ENCODE data around the gene MYO9B.

Gene MYO9B

DNA sequence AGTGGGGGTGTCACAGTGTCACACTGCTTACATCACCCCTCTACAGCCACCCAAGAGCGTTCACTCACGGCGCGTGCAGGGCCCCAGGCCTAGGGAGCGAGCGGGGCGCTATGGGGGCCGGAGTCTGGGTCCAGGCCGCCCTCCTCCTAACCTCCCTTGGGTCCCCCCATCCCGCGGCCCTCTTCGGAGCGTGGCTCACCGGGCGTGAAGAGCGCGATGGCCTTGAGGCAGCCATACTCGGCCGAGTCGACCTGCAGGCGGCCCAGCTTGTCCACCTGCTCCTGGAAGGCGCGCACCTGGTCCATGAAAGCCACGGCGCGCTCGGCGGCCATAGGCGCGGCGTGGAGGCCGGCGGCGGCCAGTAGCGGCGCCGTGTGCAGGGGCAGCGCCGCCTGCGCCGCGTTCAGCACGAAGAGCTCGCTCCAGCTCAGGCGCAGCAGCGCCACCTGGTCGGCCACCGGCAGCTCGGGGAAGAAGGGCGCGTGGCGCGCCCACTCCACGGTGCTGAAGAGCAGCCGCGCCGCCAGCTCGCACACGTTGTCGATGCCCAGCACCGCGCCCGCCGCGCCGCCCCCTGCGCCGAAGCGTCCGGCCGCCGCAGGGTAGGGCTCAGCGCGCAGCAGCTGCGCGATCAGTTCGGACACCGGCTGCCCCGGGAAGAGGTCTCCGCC is 159.9 kb downstream of the MYO9B start:
- TF ChIP-seq, protein P1, sequence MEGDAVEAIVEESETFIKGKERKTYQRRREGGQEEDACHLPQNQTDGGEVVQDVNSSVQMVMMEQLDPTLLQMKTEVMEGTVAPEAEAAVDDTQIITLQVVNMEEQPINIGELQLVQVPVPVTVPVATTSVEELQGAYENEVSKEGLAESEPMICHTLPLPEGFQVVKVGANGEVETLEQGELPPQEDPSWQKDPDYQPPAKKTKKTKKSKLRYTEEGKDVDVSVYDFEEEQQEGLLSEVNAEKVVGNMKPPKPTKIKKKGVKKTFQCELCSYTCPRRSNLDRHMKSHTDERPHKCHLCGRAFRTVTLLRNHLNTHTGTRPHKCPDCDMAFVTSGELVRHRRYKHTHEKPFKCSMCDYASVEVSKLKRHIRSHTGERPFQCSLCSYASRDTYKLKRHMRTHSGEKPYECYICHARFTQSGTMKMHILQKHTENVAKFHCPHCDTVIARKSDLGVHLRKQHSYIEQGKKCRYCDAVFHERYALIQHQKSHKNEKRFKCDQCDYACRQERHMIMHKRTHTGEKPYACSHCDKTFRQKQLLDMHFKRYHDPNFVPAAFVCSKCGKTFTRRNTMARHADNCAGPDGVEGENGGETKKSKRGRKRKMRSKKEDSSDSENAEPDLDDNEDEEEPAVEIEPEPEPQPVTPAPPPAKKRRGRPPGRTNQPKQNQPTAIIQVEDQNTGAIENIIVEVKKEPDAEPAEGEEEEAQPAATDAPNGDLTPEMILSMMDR (IDR thresholded peaks at IDR 0.05; ENCODE audit: low read depth, low read length, missing control alignments) = peak; percentile 17
- peak overlapping the region; percentile 82 for H3K4me3 ChIP-seq (replicated peaks; ENCODE audit: low read depth, low read length)
- DNase-seq (ENCODE audit: extremely low read depth, low read depth) = no peak

GRCh38 chr19:17235971-17236777 is 160.6 kb downstream of the MYO9B start:
- no peak for DNase-seq (ENCODE audit: extremely low read depth, low read depth)
- TF ChIP-seq, protein P1 (IDR thresholded peaks at IDR 0.05; ENCODE audit: low read depth, low read length, missing control alignments) = no peak
- H3K4me3 ChIP-seq (replicated peaks; ENCODE audit: low read depth, low read length) = peak overlapping the region; percentile 82

DNA sequence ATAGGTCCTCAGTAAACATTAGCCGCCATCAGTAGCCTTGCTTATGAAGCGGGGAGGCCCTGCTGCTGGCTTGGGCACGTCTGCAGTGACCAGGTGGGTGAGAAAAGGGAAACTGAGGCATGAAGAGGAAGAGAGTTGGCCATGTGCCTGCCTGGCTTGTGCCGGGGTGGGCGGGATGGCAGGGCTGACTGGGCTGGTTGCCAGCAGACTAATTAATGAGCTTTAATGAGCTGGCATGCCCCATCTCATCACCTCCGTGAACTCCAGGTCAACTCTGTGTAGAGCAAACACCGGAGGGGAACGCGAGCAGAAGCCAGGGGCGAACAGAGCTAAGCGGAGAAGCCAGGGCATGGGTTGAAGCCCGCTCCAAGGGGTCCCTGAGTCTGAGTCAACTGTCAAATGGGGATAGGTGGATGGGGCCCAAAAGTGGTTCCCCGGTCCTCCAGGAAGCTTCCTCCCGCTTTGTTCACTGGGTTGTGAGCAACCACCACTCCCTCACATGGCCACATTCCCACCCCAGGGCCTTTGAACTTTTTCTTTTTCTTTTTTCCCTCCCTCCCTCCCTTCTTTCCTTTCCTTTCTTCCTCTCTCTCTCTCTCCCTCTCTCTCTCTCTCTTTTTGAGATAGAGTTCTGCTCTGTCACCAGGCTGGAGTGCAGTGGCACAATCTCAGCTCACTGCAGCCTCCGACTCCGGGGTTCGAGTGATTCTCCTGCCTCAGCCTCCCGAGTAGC is 161.4 kb downstream of the MYO9B start:
- TF ChIP-seq, protein P1 (IDR thresholded peaks at IDR 0.05; ENCODE audit: low read depth, low read length, missing control alignments) = no peak
- H3K4me3 ChIP-seq (replicated peaks; ENCODE audit: low read depth, low read length) = no peak overlapping the region
- no peak for DNase-seq (ENCODE audit: extremely low read depth, low read depth)

DNA sequence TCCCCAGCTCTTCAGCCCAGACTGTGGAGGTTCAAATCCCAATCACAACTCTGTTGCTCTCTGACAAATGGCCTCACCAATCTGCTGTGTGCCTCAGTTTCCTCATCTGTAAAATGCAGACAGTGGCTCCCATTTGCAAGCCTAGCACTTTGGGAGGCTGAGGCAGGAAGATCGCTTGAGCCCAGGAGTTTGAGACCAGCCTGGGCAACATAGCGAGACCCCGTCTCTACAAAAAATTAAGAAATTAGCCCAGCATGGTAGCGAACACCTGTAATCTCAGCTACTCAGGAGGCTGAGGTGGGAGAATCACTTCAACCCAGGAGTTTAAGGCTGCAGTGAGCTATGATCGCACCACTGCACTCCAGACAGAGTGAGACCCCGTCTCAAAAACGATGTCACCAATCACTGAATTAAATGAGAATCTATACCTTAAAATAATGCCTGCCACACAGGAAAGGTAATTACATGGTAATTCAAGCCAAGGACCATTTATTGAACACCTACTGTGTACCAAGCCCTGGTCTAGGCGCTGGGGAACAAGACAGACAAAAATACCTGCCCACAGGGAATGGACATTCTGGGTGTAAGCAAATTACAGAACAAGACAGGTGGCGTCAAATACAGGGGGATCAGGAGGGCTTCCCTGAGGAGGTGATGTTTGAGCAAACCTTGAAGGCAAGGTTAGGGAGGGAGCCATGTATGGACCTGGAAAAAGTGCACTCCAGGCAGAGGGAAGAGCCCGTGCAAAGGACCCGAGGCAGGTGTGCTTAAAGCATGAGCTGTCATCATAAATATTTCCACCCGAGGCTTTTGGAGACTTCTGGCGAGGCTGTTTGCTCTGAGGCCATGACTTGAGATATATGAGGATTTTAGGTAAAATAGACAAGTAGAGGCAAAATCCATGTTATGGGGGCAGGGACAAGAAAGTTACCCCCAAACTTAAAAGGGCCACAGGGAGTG is 162.4 kb downstream of the MYO9B start:
- DNase-seq (ENCODE audit: extremely low read depth, low read depth) = no peak
- TF ChIP-seq, protein P1 (IDR thresholded peaks at IDR 0.05; ENCODE audit: low read depth, low read length, missing control alignments) = no peak
- H3K4me3 ChIP-seq (replicated peaks; ENCODE audit: low read depth, low read length) = no peak overlapping the region

DNA sequence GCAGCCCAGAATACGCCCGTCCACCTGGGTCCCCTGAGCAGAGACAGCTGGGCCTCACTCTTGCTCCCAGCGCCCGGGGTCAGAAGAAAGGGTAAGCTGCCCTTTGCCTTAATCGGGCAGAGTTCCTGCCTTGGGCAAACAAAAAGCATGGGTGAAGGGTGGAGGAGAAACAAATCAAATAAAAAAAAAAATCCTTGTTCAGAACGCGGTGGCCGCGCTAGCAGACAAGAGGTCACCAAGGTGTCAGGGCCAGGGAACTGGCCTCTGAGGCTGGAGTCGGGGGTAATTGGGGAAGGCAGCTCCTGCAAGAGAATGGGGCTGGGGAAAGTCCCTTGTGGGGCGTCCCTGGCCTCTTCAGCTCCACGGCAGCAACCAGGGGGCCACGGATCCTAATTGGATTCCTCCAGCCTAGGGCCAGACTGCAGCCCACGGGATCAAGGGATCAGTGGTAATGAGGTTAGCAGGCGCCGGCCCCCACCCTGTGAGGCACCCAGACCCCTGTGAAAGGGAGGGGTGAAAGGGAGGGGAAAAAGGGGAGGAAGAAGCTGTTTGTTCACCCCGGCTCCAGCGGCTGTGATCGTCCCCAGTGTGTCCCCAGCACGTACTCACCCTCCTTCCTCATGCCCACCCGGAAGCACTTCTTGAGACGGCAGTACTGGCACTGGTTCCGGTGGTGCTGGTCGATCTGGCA is 164.6 kb downstream of the MYO9B start:
- no peak for DNase-seq (ENCODE audit: extremely low read depth, low read depth)
- no peak overlapping the region for H3K4me3 ChIP-seq (replicated peaks; ENCODE audit: low read depth, low read length)
- TF ChIP-seq, protein P1 (IDR thresholded peaks at IDR 0.05; ENCODE audit: low read depth, low read length, missing control alignments) = no peak
